Dermis blood vessel endothelial cell (primary cell): ENCODE data around the gene STAT6. TPM values are rescaled to one million over a fixed set of nuclear protein-coding genes. Genes with fewer than 3 reads are reported as not detected.

Source experiments
- DNase-seq: peaks from one replicate; pipeline ENCODE4 v3.0.0; 2010
- total RNA-seq: library from RNA; depleted of rRNA; stranded (reverse); fragments of >200 nt; gene quantifications from 2 replicates; pipeline ENCODE4 v1.2.3, GENCODE V29; 2014

The STAT6 gene
- total RNA-seq, 1 donor from 2014 or later, result 40.5 TPM

- no peak for DNase-seq
These were observed 34.4 kb upstream of the STAT6 start for GRCh38 chr12:57145460-57146059.

GRCh38 chr12:57143454-57143853 lies 32.3 kb upstream of the STAT6 start:
- DNase-seq, result no peak

GRCh38 chr12:57142727-57143126 lies 31.6 kb upstream of the STAT6 start:
- no peak for DNase-seq

- DNase-seq, result no peak
These were observed 31.0 kb upstream of the STAT6 start for GRCh38 chr12:57142121-57142520.

GRCh38 chr12:57141249-57141648 lies 30.1 kb upstream of the STAT6 start:
- DNase-seq, result no peak

- no peak for DNase-seq
These were observed 28.9 kb upstream of the STAT6 start for GRCh38 chr12:57139796-57140649.

GRCh38 chr12:57138526-57139272 lies 27.5 kb upstream of the STAT6 start:
- no peak for DNase-seq

- no peak for DNase-seq
These were observed 24.6 kb upstream of the STAT6 start for GRCh38 chr12:57135527-57136326.

- DNase-seq, result no peak
These were observed 23.8 kb upstream of the STAT6 start for GRCh38 chr12:57134949-57135348.

- DNase-seq, result no peak
These were observed 22.8 kb upstream of the STAT6 start for GRCh38 chr12:57133916-57134315.

- no peak for DNase-seq
These were observed 21.9 kb upstream of the STAT6 start for GRCh38 chr12:57133013-57133569.

GRCh38 chr12:57131896-57132744 lies 21.0 kb upstream of the STAT6 start:
- peak; percentile 49 for DNase-seq

GRCh38 chr12:57130941-57131340 lies 19.8 kb upstream of the STAT6 start:
- DNase-seq, result no peak

GRCh38 chr12:57129889-57130288 lies 18.7 kb upstream of the STAT6 start:
- DNase-seq, result no peak

- no peak for DNase-seq
These were observed 18.2 kb upstream of the STAT6 start for GRCh38 chr12:57129321-57129842.

GRCh38 chr12:57128519-57129247 lies 17.5 kb upstream of the STAT6 start:
- no peak for DNase-seq

GRCh38 chr12:57127726-57128518 lies 16.8 kb upstream of the STAT6 start, which contains the start of gene LRP1:
Gene LRP1, plus strand, starts transcription at chr12:57128483. Its CDS starts 482 bp downstream, at chr12:57128965.
- peak; percentile 60 for DNase-seq

- peak; percentile 37 for DNase-seq
These were observed 16.1 kb upstream of the STAT6 start for GRCh38 chr12:57127101-57127725.

GRCh38 chr12:57126561-57126960 lies 15.4 kb upstream of the STAT6 start:
- DNase-seq, result no peak
